Naive B cell (primary cell): Measurements from ENCODE around the gene SELENOM. TPM values are rescaled to one million over a fixed set of nuclear protein-coding genes. Genes with fewer than 3 reads are reported as not detected.
"Not testable (repeated sequence)": the region's sequence is repeated elsewhere in the genome, so short reads cannot be mapped to it uniquely, and the experiment has no call there.

ENCODE experiments used
- ATAC-seq, 2 donors: fragments of 150-1000 bp; cut with Tn5 transposase; 2 replicates each; pipeline ENCODE4 v1.10.0; 2021; ENCODE audit warnings: low read depth in 2 of 2, mild to moderate bottlenecking in 2 of 2, moderate library complexity in 2 of 2
- DNase-seq: peaks from one replicate; pipeline ENCODE4 v3.0.0; 2022
- H3K27ac Mint-ChIP-seq, 6 donors: one replicate each; pipeline ENCODE4 v1.8.0; 2020 to 2022; ENCODE audit warnings: mild to moderate bottlenecking in 6 of 6, mixed read lengths in 6 of 6, moderate library complexity in 5 of 6, inconsistent platforms in 2 of 6
- H3K27me3 Mint-ChIP-seq, 3 donors: one replicate each; pipeline ENCODE4 v1.8.0; 2021 to 2022; ENCODE audit warnings: mixed read lengths in 3 of 3, mild to moderate bottlenecking in 1 of 3
- H3K36me3 Mint-ChIP-seq, 2 donors: one replicate each; pipeline ENCODE4 v1.8.0; 2020 to 2022; ENCODE audit warnings: mixed read lengths in 2 of 2, inconsistent platforms in 1 of 2, mild to moderate bottlenecking in 1 of 2
- H3K4me1 Mint-ChIP-seq, 3 donors: one replicate each; pipeline ENCODE4 v1.8.0; 2020 to 2022; ENCODE audit warnings: mixed read lengths in 3 of 3, inconsistent platforms in 1 of 3, mild to moderate bottlenecking in 1 of 3, moderate library complexity in 1 of 3
- H3K4me3 Mint-ChIP-seq, 8 donors: one replicate each; pipeline ENCODE4 v1.8.0; 2020 to 2022; ENCODE audit warnings: mild to moderate bottlenecking in 8 of 8, mixed read lengths in 8 of 8, moderate library complexity in 8 of 8, inconsistent platforms in 2 of 8
- H3K9me3 Mint-ChIP-seq, 7 donors: one replicate each; pipeline ENCODE4 v1.8.0; 2020 to 2022; ENCODE audit warnings: mixed read lengths in 7 of 7, mild to moderate bottlenecking in 5 of 7, inconsistent platforms in 2 of 7, moderate library complexity in 1 of 7
- polyA plus RNA-seq, 6 donors: library from polyadenylated mRNA; unstranded; fragments of 300-500 nt; fragmentation: Illumina TruSeq; gene quantifications; one replicate each; pipeline ENCODE4 v1.2.3, GENCODE V29; 2021; ENCODE audit warnings: low read depth in 6 of 6

The SELENOM gene
- polyA plus RNA-seq, 6 donors from 2014 or later = 31.1 to 54.8 (median 42.9) TPM

GRCh38 chr22:31059663-31060062 lies 47.7 kb downstream of the SELENOM start:
- not testable (repeated sequence) for H3K27ac Mint-ChIP-seq, H3K4me3 Mint-ChIP-seq, H3K9me3 Mint-ChIP-seq, DNase-seq, H3K4me1 Mint-ChIP-seq, H3K27me3 Mint-ChIP-seq, H3K36me3 Mint-ChIP-seq, ATAC-seq

- no peak for ATAC-seq
- H3K27ac Mint-ChIP-seq = no peak overlapping the region
- no peak for DNase-seq
Observed at GRCh38 chr22:31056986-31057599, 50.3 kb downstream of the SELENOM start.

GRCh38 chr22:31055635-31056159 lies 51.7 kb downstream of the SELENOM start:
- no peaks in the 10 kb centered on the region for H3K36me3 Mint-ChIP-seq
- H3K4me1 Mint-ChIP-seq = no peaks in the 10 kb centered on the region
- H3K9me3 Mint-ChIP-seq = no peaks in the 10 kb centered on the region
- DNase-seq (no peak), ATAC-seq (no peak)
- H3K4me3 Mint-ChIP-seq = no peak overlapping the region
- H3K27ac Mint-ChIP-seq = peak overlapping the region in 1 of 6 donors; percentile 60
- H3K27me3 Mint-ChIP-seq = no peaks in the 10 kb centered on the region

More at GRCh38 chr22:31056986-31057599, 50.3 kb downstream of the SELENOM start:
- H3K36me3 Mint-ChIP-seq = no peaks in the 10 kb centered on the region
- no peaks in the 10 kb centered on the region for H3K4me1 Mint-ChIP-seq
- no peaks in the 10 kb centered on the region for H3K27me3 Mint-ChIP-seq
- H3K9me3 Mint-ChIP-seq = no peaks in the 10 kb centered on the region
- no peak overlapping the region for H3K4me3 Mint-ChIP-seq

GRCh38 chr22:31055117-31055634 lies 52.2 kb downstream of the SELENOM start:
- H3K27ac Mint-ChIP-seq = peak overlapping the region in 1 of 6 donors; percentile 60
- no peak for DNase-seq

More at GRCh38 chr22:31055117-31055634, 52.2 kb downstream of the SELENOM start:
- Mint-ChIP-seq H3K27me3 (no peaks in the 10 kb centered on the region), H3K4me1 (no peaks in the 10 kb centered on the region), H3K36me3 (no peaks in the 10 kb centered on the region), H3K9me3 (no peaks in the 10 kb centered on the region), H3K4me3 (no peak overlapping the region)
- no peak for ATAC-seq

Other genes with a start within 250 kb of the SELENOM start
- gene MORC2, start 138.8 kb downstream of the SELENOM start, polyA plus RNA-seq = 1 to 10 TPM in 4 of 6 donors, under 1 TPM in 1, not detected in 1; 0.76 to 4.5 (median 1.9) TPM
- 10 to 100 TPM in 5 of 6 donors, 1 to 10 TPM in 1; 8.1 to 30.7 (median 21.5) TPM for gene TUG1, start 138.3 kb downstream of the SELENOM start, polyA plus RNA-seq
- 1 to 10 TPM in 1 of 6 donors, under 1 TPM in 2, not detected in 3; 0.27 to 1.0 (median 0.79) TPM for gene SMTN, start 26.2 kb downstream of the SELENOM start, polyA plus RNA-seq
- gene INPP5J, start 15.4 kb upstream of the SELENOM start, polyA plus RNA-seq = under 1 TPM in 1 of 6 donors, not detected in 5; 0.26 TPM
- gene PLA2G3, start 32.9 kb upstream of the SELENOM start, polyA plus RNA-seq = not detected
- gene RNF185, start 52.6 kb upstream of the SELENOM start, polyA plus RNA-seq = 10 to 100 TPM; 16.3 to 26.6 (median 20.9) TPM
- gene LIMK2, start 104.7 kb upstream of the SELENOM start, polyA plus RNA-seq = 10 to 100 TPM in 1 of 6 donors, 1 to 10 TPM in 5; 5.6 to 16.7 (median 9.2) TPM
- 100 to 1,000 TPM; 107 to 235 (median 181) TPM for gene PIK3IP1, start 184.9 kb upstream of the SELENOM start, polyA plus RNA-seq
- gene PATZ1, start 238.8 kb upstream of the SELENOM start, polyA plus RNA-seq = 10 to 100 TPM; 13.3 to 24.9 (median 15.1) TPM